HG02798 (cell line): ENCODE results near the gene DNAJC18.
A peak's percentile ranks its signal among the peaks of the same experiment; 100 is the strongest.
"Not testable (repeated sequence)": the region's sequence is repeated elsewhere in the genome, so short reads cannot be mapped to it uniquely, and the experiment has no call there.

Experiments used
- ATAC-seq: cut with Tn5 transposase; IDR thresholded peaks from one replicate; pipeline ENCODE4 v1.9.1; 2021; ENCODE audit warnings: mild to moderate bottlenecking; ENCODE audit not compliant: unreplicated experiment, poor library complexity

The DNAJC18 gene

DNA sequence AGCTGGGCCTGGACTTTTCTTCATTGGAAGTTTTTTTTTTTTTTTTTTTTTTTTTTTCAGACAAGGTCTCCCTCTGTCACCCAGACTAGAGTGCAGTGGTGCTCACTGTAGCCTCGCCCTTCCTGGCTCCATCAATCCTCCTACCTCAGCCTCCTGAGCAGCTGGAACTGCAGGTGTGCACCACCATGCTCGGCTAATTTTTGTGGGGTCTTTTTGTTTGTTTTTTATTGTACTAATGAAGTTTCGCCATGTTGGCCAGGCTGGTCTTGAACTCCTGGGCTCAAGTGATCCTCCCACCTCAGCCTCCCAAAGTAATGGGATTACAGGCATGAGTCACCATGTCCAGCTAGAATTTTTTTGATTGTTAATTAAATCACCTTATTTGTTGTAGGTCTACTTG lies 3.6 kb downstream of the DNAJC18 start:
- no peak for ATAC-seq

DNA sequence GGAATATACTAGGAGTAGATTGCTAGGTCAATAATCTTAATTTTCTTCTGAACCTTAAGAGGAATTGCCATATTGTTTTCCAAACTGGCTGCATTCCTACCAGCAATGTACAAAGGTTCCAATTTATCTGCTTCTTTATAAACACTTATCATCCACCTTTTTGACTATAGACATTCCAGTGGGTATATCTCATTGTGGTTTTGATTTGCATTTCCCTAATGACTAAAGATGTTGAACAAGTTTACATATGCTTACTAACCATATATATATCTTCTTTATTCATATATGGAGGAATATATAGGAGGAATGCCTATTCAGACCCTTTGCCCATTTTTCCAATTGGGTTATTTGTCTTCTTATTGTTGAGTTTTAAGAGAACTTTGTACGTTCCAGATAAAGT lies 7.6 kb downstream of the DNAJC18 start:
- no peak for ATAC-seq

DNA sequence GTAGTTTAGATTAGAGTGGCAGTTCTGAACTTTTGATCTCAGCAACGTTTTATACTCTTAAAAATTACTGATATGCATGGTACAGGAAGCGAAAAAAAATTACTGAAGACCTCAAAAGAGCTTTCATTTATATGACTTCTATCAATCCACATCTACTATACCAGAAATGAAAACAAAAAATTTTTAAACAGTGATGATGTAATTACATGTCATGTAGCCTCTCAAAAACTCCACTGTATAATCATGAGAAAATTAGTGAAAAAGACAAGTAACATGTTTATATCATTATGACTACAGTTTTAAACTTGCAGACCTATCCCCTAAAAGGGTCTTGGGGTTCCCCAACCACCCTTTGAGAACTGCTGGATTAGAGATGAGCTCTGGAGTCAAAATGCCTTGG lies 9.3 kb downstream of the DNAJC18 start:
- ATAC-seq = no peak

DNA sequence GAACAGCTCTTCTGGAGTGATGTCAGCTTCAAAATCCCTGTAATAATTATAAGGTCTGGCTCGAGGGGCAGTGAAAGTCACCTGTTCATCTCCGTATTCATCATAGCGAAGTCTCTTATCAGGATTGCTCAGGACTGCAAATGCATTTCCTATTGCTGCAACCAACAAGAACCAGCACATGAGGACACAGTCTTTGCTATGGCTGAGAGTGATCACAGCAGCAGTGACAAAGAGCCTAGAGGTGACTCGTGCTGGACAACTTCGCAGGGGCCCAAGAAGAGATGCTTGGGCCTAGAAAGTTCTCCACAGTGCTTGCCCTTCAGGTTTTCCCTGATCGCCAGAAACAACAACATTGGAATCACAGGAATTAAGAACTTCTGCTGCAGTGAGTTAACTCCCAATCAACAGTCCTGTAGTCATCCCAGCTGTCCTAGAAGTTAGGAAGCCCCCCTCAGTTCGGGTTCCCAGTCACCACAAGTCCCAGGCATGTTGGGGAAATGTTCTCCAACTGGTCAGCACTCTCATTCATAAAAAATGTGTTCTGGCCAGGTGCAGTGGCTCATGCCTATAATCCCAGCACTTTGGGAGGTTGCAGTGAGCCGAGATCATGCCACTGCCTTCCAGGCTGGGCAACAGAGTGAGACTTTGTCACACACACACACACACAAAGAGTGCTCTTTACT lies 13.0 kb downstream of the DNAJC18 start:
- no peak for ATAC-seq

DNA sequence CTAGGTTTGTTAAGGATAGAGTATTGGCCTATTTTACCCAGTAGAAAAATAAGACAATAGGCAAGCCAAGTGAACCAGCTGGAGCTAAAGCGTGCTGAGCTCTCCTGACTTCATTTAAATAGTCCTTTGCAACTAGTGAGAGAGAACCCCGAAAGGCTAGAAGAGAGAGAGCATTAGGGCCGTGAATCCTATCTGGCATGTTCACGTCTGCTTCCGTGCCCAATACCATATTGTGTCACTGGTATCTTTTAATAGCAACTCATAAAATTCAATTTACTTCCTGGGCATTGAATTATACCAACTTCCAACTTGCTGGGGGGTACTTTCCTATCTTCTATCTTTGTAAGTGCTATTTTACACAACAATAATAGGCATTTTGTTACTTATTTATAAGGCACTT lies 13.8 kb downstream of the DNAJC18 start:
- no peak for ATAC-seq

DNA sequence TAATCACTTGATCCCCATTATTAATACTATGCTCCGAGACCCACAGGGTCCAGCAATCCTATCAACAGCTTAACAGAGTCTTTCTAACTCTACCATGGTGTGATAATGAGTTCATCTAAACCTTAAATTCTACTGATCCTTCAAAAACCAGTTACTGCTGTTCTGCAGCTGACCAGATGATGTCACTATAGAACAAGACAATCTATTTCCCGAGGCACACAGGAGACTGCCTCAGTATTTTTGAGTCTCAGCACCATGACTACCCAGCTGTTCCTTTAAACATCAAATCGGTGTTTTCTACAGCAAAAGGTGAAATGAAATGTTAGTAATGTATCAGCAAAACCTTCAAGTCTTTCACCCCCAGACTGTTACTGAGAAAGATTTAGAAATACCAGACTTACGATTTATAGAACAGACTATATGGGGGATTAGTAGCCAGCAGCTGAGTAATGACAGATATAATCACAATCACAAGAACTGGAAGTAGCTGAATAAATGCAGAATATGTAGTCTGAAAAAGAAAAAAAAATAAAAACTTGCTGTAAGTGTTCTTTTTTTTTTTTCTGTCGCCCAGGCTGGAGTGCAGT lies 16.9 kb downstream of the DNAJC18 start:
- ATAC-seq = peak; percentile 68

DNA sequence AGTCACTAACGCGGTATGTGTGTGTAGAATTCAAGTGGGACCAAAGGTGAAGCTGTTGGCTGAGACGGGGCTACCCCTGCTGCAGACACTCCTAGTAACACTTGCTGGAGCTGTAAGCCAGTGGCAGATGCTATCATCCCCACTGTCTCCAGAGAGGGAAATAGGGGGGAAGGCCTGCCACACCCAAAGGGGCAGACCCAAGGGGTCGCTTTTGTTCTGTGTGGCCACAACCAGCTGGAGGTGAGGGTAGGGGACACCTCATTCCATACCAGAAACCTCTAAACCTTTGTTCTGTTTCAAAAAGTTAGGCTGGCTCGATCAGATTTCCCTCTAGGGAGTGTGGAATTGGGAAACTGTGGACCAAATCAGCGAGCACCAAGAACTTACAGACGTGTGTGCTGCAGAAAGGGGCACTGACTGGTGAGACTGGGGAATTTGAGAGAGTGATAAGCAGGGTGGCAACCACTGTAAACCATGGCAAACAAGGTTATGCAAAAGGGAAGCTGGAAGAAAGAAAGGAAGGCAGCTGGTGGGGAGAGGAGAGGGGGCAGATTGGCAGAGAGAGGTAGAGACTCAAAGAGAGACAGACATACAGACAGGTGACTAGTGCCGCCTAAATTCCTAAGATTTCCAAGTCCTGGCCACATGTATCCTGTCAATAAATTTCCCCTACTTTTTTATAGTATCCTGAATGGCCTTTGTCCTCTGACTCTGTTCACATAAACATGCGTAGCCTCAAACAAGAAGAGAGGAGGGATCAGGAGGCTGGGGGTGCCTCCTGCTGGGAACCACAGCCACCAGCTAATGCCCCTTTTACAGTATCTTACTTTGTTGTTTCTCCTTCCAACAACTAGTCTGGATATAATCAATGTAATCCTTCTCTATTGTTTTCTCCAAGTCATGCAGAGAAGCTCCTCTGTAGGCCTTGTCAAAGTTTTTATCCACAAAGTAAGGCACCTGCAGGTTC lies 19.8 kb downstream of the DNAJC18 start:
- ATAC-seq = no peak

DNA sequence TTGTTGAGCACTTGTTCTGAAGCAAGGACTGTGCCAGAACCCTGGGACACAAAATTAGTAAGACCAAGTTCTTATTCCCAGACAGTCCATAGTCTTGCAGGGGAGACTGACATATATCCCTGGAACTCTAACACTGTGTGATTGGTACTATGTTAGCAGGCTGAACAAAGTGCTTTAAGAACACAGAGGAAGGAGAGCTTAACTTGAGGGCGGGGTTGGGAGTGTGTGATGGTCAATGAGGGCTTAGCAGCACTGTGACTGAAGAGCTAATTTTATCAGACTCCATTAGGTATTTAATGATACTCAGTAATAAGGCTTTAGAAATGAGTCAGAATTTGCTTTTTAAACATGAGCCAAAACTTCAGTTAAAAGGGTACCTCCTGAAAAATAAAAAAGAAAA lies 20.5 kb downstream of the DNAJC18 start:
- ATAC-seq = no peak

DNA sequence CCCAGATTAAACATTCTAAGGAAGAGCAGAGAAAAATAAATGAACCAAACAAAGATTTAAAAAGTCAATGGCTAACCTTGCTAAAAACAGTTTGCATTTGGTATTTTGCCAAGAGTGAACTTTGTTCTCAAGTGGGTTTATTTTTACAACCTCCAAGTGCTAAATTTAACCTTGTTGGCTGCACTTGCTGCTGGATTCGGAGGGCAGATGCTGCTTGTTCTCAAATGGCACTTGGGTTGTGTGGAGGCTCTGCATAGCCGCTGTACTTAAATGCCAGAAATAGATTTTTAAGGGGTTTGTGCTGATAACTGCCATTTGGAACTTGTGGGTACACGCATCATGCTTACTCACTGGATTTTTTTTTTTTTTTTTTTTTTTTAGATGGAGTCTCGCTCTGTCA lies 22.1 kb downstream of the DNAJC18 start:
- ATAC-seq = no peak

DNA sequence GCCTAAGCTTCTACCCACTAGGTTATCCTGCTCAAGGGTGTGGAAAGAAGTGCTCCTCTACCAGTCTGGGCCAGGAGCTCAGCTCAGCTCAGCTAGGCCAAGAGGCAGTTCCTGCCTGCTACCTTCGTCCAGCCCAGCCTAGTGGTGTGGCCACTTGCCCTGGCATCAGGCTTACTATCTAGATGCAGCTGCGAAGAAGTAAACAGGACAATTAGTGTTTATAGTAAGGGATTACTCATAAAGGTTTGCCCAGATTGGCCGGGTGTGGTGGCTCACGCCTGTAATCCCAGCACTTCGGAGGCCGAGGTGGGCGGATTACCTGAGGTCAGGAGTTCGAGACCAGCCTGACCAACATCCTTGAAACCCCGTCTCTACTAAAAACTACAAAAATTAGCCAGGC lies 22.7 kb downstream of the DNAJC18 start:
- no peak for ATAC-seq

DNA sequence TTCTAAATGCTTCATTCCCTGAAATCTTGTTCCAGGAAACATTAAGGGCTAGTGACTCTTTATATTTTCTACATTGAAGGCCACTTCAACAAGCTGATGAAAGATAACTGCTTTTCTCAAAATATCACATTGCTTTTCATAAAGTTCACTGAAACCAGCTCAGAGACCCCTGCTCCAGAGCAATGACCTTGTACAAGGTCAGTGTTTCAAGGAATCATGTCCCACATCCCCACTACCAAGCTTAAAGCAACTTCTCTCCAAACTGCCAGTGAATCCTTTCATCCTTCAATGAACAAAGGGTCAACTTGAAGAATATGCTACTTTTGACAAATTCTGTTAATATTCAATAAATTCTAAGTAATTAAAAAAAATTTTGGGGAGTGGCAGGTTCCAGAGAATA lies 23.5 kb downstream of the DNAJC18 start:
- no peak for ATAC-seq

DNA sequence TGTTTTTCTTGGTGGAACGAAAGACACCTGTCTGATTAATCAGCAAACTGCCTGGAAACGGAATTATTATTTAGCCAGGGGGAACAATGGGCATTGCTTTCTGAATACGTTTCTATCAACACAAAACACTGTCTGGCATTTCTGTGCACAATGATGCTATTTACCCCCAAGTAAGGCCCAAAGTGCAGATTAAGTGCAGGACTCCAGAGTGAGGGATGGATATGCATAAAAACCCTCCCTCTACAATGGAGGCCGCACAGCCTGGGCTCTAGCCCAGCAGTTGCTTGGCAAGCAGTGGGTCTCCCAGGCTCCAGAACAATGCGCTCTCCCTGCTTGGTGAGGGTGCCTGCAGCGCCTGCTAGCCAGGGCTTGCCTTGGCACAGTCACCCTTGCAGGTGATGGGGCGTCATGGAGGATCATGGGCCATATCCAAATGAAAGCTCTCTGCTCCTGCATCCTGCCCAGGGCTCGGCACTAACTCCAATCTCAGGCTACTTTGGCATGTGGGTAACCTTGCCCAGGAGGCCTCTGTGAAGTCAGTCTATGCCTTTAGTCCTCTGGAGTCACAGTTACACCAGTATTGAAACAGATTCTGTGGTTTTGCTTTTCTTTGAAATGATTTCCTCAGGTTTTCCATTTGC lies 24.0 kb downstream of the DNAJC18 start:
- ATAC-seq = no peak

DNA sequence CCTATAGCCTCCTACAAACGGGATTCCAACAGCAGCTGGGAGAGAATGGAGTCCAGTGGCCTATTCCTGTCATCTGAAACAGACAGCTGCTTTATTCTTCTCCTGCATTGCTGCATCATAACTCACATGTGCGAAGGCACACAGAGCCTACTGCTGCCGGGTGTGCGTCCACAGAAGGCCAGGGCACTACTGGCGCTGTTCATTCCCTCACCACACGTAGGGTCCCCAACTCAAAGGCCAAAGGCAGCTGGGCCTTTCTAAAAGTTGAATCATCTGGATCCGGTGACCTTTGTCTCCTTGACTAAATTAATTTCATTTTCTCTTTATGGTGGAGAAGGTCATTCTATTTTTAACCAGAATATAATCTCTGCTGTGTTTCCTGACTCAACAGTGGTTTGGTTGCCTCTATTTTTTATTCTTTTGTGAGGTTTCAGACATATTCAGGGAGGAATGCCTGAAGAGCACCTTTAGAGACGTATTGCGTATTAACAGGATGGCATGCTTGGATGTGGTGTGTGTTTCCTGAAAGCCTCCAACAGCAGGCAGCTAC lies 24.7 kb downstream of the DNAJC18 start:
- ATAC-seq = peak; percentile 7

DNA sequence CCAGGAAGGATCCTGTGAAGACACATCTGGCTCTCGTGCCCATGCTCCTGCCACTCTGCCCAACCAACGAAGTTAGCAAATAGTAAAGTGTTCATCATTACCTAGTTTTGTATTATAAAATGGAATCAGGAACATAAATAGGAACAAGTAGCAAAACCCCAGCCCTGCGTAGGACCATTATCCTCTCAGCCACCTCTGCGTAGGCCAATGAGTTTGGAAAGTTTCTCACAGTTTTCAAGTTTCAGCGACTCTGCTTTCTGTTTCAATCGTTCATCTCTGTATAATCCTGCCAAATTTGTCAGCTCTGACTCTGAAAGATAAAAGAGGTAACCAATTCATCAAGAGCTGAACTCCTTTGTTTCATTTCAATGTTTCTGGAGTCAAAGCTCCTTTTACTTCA lies 25.4 kb downstream of the DNAJC18 start:
- ATAC-seq = peak; percentile 59

DNA sequence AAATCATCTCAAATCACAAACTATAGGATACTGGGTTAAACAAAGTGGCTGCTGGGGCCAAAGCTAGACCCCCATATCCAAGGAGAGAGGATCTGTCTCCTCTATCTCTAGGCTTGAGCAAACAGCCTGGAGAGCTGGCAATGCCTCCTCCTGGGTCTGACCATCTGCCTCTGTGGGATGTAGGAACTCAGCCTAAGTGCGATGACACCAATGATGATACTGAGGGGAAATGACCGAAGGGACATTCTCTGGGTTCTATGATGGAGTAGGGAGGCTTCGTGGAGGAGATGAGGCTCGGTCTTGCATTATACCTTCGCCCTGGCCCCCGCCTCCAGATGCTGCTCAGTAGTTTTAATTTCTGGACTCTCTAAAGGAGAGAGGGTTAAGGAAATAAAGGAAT lies 26.2 kb downstream of the DNAJC18 start:
- no peak for ATAC-seq

DNA sequence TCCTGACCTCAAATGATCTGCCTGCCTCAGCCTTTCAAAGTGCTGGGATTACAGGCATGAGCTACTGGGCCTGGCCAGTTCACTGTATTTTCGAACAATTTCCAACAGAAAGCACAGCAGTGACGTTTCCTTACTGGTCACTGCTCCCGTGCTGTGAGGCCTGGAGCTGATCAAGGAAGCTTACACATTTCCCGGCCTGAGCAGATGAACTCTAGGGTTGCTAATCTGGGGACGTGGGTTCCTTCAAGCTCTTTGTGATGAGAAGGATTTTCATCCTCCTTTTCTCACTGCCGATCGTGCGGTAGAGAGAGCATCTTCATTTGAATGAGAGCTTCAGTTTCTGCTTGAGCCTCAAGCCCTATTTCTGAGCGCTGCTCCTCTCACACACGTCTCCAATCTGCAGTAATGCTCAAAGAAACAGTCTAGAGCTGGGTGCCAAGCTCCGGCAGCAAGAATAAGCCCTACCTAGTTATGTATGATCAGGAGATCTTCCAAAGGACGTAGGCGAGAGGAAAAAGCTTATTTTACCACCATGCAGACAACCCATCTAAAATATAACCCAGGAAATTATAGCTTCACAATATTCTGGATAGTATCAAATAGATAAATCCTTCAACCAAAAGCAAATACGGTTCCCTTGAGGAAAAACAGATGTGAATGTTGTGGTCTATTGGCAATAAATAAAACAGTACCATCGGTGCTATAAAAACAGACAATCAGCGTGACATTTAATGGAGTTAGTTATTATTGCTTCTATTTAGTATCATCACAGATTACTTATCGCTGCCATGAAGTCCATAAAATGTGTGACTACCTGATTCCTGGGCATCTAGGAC lies 28.1 kb downstream of the DNAJC18 start:
- ATAC-seq = no peak

DNA sequence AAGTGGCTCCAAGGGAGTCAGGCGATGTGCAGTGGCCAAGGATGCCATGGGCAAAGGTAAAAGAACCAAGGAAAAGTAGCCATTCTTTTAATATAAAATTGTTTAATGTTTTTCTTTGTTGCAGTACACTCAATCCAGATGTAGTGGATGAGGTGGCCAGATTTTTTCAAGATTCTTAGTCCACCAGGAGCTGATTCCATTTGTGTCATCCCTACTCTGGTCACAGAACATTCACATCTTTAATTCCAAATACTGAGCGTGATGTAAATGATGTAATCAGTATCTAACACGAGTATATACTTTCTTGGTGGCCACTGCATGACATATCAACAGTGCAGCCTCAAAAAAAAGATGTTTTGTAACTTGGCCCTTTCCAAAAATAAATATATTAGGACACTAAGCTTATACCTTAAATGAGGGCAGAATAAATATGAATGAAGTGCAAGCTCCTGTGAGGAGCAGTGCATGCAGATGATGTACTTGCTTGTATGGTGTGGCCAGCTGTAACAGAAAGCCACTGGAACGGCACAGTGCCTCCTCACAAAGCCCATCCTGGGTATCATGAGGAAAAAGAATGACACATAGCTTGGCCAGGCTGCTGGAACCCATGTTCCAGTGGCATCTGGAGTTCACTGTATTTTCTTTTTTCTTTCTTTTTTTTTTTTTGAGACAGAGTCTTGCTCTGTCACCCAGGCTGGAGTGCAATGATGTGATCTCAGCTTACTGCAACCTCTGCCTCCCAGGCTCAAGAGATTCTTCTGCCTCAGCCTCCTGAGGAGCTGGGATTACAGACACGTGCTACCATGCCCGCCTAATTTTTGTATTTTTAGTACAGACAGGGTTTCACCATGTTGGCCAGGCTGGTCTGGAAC lies 29.0 kb downstream of the DNAJC18 start:
- no peak for ATAC-seq

DNA sequence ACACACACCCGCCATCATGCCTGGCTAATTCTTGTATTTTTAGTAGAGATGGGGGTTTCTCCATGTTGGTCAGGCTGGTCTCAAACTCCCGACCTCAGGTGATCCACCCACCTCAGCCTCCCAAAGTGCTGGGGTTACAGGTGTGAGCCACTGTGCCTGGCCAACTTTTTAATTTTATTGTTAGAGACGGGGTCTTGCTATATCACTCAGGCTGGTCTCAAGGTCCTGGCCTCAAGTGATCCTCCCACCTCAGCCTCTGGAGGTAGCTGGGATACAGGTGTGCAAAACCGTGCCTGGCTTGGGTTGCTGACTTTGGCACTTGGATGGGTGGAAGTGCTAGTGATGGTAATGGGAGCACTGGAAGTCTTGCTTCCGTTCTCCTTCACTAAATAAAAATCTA lies 30.2 kb downstream of the DNAJC18 start:
- not testable (repeated sequence) for ATAC-seq

DNA sequence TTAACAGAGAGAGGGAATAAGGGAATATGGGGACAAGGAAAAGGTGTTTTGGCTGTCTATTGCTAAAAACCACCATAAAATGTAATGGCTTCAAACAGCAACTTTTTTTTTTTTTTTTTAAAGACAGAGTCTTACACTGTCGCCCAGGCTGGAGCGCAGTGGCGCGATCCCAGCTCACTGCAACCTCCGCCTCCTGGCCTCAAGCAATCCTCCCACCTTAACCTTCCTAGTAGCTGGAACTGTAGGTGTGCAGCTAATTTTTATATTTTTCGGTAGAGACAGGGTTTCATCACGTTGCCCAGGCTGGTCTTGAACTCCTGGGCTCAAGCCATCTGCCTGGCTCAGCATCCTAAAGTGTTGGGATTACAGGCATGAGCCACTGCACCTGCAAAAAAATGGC lies 31.1 kb downstream of the DNAJC18 start:
- ATAC-seq = no peak
